ENCODE measurements around the gene CETN1. TPM values are rescaled to one million over a fixed set of nuclear protein-coding genes. Genes with fewer than 3 reads are reported as not detected.

The CETN1 gene
- not detected for total RNA-seq

DNA sequence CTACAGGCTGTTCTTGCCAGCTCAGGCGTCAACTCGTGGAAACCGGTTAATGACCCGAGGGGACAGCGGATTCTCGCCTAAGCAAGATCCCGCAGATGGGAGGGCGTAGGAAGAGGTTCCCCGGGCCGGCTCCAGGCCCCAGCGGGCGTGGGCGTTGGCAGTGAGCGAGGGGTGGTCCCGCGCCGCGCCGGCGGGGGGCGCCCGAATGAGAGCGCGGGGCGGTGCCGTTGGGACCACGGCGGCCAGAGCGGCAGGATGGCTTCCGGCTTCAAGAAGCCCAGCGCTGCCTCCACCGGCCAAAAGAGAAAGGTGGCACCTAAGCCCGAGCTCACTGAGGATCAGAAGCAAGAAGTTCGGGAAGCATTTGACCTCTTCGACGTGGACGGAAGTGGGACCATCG lies at the start of gene CETN1:
TSS of gene CETN1 (plus strand) at position 227 of the 400 bp plus-strand sequence. CDS start at position 256, 29 bp downstream.
- no peak for ATAC-seq
- DNase-seq, result no peak
- CTCF ChIA-PET, result no interaction called here
- Mint-ChIP-seq H3K4me1 (ENCODE audit: low read depth) (no peaks in the 10 kb centered on the region), H3K27me3 (ENCODE audit: low read depth) (no peaks in the 10 kb centered on the region), H3K36me3 (ENCODE audit: low read depth) (no peaks in the 10 kb centered on the region), H3K9me3 (ENCODE audit: insufficient read depth) (no peaks in the 10 kb centered on the region), H3K4me3 (no peak within 1 kb of the TSS), H3K27ac (no peak within 1 kb of the TSS)
- POLR2A ChIA-PET, result no interaction called here

DNA sequence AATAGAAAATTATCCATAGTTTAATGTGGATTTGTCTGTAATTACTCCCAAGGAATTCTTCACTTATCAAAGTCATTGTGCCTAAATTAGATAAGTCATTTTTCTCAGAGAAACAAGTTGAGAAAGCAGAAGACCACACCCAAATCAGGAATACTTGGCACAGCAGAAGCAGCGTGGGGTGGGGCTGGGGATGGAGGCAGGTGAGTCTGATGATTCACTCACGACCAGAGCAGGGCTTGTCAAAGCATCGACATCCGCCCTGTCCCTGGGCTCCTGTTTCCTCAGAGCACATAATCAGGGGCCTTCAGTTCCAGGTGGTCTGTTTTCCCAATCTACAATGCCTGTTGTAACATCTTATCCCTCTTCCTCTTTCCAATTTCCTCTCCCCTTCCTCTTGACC lies 48.2 kb upstream of the CETN1 start:
- H3K9me3 Mint-ChIP-seq (ENCODE audit: insufficient read depth), result no peaks in the 10 kb centered on the region
- CTCF ChIA-PET, result no interaction called here
- H3K4me1 Mint-ChIP-seq (ENCODE audit: low read depth), result no peaks in the 10 kb centered on the region
- no peaks in the 10 kb centered on the region for H3K27me3 Mint-ChIP-seq (ENCODE audit: low read depth)
- no peaks in the 10 kb centered on the region for H3K36me3 Mint-ChIP-seq (ENCODE audit: low read depth)
- no peak overlapping the region for H3K27ac Mint-ChIP-seq
- POLR2A ChIA-PET, result no interaction called here
- ATAC-seq (no peak), DNase-seq (no peak)
- no peak overlapping the region for H3K4me3 Mint-ChIP-seq

DNA sequence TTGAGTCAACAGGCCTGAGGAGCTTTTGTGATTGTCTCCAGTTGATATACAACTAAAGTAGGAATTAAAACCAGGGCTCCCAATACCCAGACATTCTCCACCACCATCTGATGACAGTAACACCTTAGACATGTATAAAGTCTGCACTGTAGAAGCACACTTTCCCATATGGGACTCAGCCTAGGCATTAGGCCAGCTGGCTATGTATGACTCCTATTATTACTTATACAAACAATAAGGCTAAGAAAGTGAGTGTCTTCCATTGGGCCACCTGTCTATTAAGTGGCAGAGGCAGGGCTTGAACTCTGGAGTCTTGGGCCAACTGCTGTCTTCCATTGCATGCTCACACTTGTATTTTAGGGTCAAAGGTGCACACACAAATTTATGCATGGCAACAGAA lies 47.5 kb upstream of the CETN1 start:
- no peak overlapping the region for H3K4me3 Mint-ChIP-seq

DNA sequence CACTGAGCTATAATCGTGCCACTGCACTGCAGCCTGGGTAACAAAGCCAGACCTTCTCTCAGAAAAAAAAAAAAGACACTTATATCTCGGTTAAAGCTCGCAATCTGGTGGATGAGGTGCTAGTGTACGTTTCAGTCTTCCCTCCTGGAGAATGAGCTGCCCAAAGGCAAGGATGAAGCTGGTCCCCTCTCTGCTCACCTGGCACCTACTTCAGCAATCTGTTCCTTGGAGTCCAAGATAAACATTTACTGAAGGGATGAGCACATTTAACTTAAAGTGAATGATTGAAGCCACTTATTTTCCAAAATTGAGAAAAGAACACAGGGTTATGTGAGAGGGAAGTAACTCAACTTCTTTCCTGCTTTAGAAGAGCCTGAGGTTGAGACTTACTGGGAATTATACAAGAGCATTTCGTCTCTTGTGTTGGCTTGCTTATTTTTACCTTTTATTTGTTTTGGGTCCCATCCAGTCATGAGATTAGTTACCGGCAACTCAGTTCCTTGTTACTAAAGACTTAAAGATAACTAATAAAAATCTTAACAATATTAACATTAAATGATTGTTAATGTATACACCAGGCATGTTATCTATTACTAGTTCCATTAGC lies 46.1 kb upstream of the CETN1 start:
- no peak for ATAC-seq

More for the DNA sequence above, 47.5 kb upstream of the CETN1 start:
- no peaks in the 10 kb centered on the region for H3K9me3 Mint-ChIP-seq (ENCODE audit: insufficient read depth)
- ChIA-PET POLR2A (no interaction called here), CTCF (no interaction called here)
- no peaks in the 10 kb centered on the region for H3K36me3 Mint-ChIP-seq (ENCODE audit: low read depth)
- ATAC-seq, result no peak
- H3K4me1 Mint-ChIP-seq (ENCODE audit: low read depth), result no peaks in the 10 kb centered on the region
- no peak overlapping the region for H3K27ac Mint-ChIP-seq
- DNase-seq, result no peak
- no peaks in the 10 kb centered on the region for H3K27me3 Mint-ChIP-seq (ENCODE audit: low read depth)

DNA sequence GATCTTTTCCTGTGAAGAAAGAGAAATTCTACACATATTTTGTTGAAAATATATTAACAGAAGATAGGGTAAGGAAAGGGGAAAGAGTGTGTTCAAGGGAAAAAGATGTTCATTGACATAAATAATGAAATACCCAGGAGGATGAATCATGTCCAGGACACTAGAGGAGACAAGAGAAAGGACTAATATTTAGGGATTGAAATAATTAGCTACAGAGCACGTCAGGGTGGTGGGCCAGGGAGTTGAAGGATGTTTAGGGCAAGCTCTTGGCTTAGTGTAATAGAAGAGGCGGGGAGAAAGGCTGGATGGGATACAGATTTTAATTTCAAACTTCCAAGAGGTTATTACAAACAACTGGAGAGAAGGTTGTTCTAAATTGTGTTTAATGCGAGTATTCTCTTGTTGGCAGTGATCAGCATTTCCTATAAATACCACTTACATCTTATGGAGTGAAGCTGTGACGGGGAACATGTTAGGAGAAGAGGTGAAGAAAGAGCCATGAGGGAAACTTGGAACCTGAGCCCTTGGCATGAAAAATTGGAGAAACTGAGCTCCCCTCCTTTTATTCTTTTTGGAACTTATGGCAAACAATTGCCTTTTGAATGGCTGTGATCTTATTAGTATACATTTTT lies 36.6 kb upstream of the CETN1 start:
- CTCF ChIA-PET, result no interaction called here
- POLR2A ChIA-PET, result no interaction called here
- no peaks in the 10 kb centered on the region for H3K9me3 Mint-ChIP-seq (ENCODE audit: insufficient read depth)
- H3K4me1 Mint-ChIP-seq (ENCODE audit: low read depth), result no peaks in the 10 kb centered on the region
- peaks cover 2% of the 10 kb centered on the region for H3K27me3 Mint-ChIP-seq (ENCODE audit: low read depth)
- no peak for DNase-seq
- H3K36me3 Mint-ChIP-seq (ENCODE audit: low read depth), result no peaks in the 10 kb centered on the region
- H3K4me3 Mint-ChIP-seq, result no peak overlapping the region
- ATAC-seq, result no peak
- H3K27ac Mint-ChIP-seq, result no peak overlapping the region

More for the DNA sequence above, 46.1 kb upstream of the CETN1 start:
- H3K4me3 Mint-ChIP-seq, result no peak overlapping the region
- H3K27me3 Mint-ChIP-seq (ENCODE audit: low read depth), result no peaks in the 10 kb centered on the region
- no peak for DNase-seq
- CTCF ChIA-PET, result no interaction called here
- H3K36me3 Mint-ChIP-seq (ENCODE audit: low read depth), result no peaks in the 10 kb centered on the region
- no peak overlapping the region for H3K27ac Mint-ChIP-seq
- no peaks in the 10 kb centered on the region for H3K4me1 Mint-ChIP-seq (ENCODE audit: low read depth)
- no peaks in the 10 kb centered on the region for H3K9me3 Mint-ChIP-seq (ENCODE audit: insufficient read depth)
- POLR2A ChIA-PET, result no interaction called here

DNA sequence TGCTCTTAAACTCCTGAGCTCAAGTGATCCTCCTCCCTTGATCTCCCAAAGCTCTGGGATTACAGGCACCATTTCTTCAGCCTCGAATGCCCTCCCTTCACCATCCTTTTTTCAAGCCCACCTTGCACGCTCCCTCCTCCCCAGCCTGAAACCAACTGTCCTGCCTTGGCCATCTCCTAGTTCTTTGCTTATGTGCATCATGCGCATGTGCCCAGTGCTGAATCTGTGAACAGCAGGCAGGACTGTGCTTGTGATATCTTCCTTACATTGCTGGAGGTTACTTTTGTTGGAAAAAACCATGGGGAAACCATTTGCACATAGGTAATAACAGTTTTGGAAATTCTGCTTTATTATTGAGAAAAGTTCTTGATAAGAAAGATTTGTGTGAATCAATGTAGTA lies 30.2 kb upstream of the CETN1 start:
- DNase-seq (no peak), ATAC-seq (no peak)
- no peak overlapping the region for H3K4me3 Mint-ChIP-seq
- no peaks in the 10 kb centered on the region for H3K9me3 Mint-ChIP-seq (ENCODE audit: insufficient read depth)
- no peak overlapping the region for H3K27ac Mint-ChIP-seq
- no peaks in the 10 kb centered on the region for H3K36me3 Mint-ChIP-seq (ENCODE audit: low read depth)
- H3K4me1 Mint-ChIP-seq (ENCODE audit: low read depth), result no peaks in the 10 kb centered on the region
- CTCF ChIA-PET, result no interaction called here
- POLR2A ChIA-PET, result no interaction called here
- H3K27me3 Mint-ChIP-seq (ENCODE audit: low read depth), result peaks cover 7% of the 10 kb centered on the region

DNA sequence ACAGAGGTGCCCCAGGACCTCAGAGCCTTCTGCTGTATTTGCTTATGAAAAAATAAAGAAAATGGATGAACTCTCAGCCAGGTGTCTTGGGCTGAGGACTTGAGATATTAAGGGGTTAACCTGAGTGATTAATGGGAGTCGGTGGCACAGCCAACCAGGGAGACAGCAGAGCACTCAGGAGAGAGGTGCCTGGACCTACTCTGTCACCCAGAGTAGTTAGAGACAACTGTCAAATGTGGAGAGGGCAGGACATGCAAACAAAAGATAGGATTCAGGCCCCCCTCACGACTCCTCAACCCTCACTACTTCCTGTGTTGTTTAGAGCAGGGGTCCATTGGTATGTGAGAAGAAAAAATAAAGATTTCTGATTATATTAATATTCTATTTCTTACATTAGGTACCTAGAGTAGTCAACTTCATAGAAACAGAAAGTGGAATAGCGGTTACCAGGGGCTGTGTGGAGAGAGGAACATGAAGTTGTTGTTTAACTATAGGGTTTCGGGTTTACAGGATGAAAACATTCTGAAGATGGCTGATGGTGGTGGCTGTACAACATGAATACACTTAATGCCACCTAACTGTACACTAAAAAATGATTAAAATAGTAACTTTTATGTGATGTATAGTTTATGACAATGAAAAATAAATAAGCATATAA lies 28.6 kb upstream of the CETN1 start:
- H3K9me3 Mint-ChIP-seq (ENCODE audit: insufficient read depth), result no peaks in the 10 kb centered on the region
- no peaks in the 10 kb centered on the region for H3K36me3 Mint-ChIP-seq (ENCODE audit: low read depth)
- DNase-seq (no peak), ATAC-seq (no peak)
- ChIA-PET POLR2A (interaction anchor here (0.5 kb wide), 1 partner anchor 13 kb away, joined by 3 read pairs; no protein-coding TSS in a partner anchor), CTCF (no interaction called here)
- peaks cover 7% of the 10 kb centered on the region for H3K27me3 Mint-ChIP-seq (ENCODE audit: low read depth)
- no peak overlapping the region for H3K27ac Mint-ChIP-seq
- no peaks in the 10 kb centered on the region for H3K4me1 Mint-ChIP-seq (ENCODE audit: low read depth)
- no peak overlapping the region for H3K4me3 Mint-ChIP-seq

DNA sequence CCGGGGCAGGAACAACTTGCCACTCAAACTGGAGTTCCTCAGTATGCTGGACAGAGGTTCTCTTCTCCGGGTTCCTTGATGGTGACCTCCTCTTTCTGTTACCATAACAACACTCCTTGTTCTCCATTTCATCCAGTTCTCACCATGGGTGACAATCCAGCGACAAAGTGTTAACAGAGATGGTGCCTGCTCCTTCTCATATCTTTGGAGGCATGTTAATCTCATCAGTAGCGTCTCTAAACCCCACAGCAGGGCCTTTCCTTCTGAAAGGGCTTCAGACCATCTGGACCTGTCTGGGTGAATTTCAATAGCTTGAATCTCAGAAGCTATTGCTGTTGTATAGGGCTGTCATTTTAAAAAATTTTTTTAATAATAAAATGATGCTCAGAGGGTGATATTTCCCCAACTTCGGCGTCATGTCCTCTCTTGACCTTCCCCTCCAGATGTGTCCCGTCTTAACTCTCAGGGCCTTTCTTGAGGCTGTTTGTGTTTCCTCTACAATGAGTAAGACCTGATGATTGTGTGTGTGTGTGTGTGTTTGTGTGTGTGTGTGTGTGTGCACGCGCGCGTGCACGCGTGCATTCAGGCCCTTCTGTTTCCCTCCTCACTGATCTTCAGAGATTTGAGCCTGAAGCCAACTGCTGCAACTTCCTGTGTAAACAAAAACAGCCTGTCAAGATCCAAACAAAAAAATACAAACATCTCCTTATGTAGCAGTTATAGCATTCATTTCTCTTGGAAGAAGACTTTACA lies 24.3 kb upstream of the CETN1 start:
- no peaks in the 10 kb centered on the region for H3K36me3 Mint-ChIP-seq (ENCODE audit: low read depth)
- no peak for DNase-seq
- no peak overlapping the region for H3K27ac Mint-ChIP-seq
- ATAC-seq, result no peak
- peaks cover 5% of the 10 kb centered on the region for H3K27me3 Mint-ChIP-seq (ENCODE audit: low read depth)
- no peaks in the 10 kb centered on the region for H3K9me3 Mint-ChIP-seq (ENCODE audit: insufficient read depth)
- ChIA-PET CTCF (no interaction called here), POLR2A (interaction anchor here (0.6 kb wide), 1 partner anchor 260 kb away, joined by 3 read pairs; no protein-coding TSS in a partner anchor)
- H3K4me1 Mint-ChIP-seq (ENCODE audit: low read depth), result no peaks in the 10 kb centered on the region
- H3K4me3 Mint-ChIP-seq, result no peak overlapping the region

DNA sequence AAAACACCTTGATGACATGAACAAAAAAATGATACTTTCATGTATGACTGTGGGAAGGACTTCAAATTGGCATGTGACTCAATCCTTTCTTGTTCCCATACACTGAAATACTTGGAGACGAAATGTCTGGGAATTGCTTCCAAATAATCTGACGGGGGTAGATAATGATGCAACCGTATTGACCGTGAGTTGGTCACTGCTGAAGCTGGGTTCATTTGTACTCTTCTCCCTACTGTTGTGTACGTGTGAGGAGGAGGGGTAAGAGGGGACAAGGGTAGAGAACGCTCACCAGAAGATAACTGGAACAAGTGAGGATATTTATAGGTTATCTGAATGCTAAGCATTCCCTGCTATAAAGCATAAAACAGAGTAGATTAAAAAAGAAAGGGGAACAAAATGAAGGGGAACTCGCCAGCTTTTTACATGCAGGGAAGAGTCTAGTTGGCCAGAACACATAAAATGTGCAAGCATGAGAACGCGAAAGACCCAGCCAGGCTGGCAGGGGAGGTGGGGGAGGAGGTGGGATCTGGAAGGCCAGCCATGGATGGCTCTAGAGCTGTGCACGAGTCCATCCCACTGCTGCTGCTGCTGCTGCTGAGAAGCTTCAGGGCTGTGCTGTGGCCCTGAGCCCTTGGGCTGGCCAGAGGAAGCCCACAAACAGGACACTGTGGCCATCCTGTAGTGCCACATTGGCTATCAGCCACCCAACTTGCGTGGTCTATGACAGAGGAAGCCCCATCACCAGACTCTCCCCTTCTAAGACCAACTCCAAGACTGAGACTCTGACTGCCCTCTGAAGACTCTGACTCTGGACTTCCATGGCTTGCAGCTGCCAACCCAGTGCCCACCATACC lies 15.2 kb upstream of the CETN1 start:
- ChIA-PET POLR2A (interaction anchor here (0.7 kb wide), 1 partner anchor 13 kb away, joined by 3 read pairs; no protein-coding TSS in a partner anchor), CTCF (no interaction called here)
- Mint-ChIP-seq H3K4me1 (ENCODE audit: low read depth) (no peaks in the 10 kb centered on the region), H3K36me3 (ENCODE audit: low read depth) (no peaks in the 10 kb centered on the region), H3K9me3 (ENCODE audit: insufficient read depth) (no peaks in the 10 kb centered on the region), H3K27me3 (ENCODE audit: low read depth) (no peaks in the 10 kb centered on the region), H3K27ac (no peak overlapping the region), H3K4me3 (no peak overlapping the region)
- no peak for DNase-seq
- ATAC-seq, result no peak

DNA sequence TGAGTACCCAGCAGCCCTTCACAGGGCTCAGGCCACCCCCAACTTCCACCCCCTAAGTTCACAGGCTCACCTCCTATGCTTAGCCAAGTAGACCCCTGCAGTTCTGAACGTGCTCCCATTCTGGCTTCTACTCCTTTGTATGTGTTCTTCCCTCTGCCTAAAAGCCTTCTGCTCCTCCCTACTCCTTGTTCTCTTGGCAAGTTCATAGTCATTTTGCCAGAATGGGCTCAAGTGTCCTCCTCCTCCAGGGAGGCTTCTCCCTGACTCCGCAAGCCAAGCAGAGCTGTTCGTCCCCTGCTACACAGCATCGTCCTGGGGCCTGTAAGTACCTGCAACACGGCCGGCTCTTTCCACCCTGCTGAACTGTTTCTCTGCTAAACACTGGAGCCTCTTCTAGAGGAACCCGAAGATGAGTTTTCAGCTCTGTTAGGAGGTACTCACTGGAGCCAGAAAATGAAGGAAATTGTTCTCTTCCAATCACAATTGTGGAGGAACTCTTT lies 14.6 kb upstream of the CETN1 start:
- H3K36me3 Mint-ChIP-seq (ENCODE audit: low read depth), result no peaks in the 10 kb centered on the region
- ChIA-PET CTCF (no interaction called here), POLR2A (no interaction called here)
- no peaks in the 10 kb centered on the region for H3K27me3 Mint-ChIP-seq (ENCODE audit: low read depth)
- DNase-seq (no peak), ATAC-seq (no peak)
- H3K9me3 Mint-ChIP-seq (ENCODE audit: insufficient read depth), result no peaks in the 10 kb centered on the region
- no peaks in the 10 kb centered on the region for H3K4me1 Mint-ChIP-seq (ENCODE audit: low read depth)
- no peak overlapping the region for H3K27ac Mint-ChIP-seq
- no peak overlapping the region for H3K4me3 Mint-ChIP-seq

DNA sequence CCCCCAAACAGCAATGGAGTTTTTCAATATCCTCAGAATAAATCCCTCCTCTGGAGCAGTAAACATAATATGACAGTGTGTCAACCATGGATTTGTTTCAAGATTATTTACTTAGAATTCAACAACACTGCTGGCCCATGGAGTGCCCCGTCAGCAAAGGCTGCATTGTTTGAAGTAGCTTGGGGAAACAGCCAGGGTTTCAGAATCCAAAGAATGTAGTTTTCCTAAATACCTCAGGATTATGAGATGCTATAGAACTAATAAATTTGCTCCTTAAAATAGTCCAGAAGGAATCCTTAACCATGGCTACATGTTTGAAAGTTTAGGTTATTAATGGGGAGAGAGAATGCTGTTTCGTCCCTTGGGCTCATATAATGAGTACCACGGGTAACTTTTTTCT lies 13.1 kb upstream of the CETN1 start:
- Mint-ChIP-seq H3K27me3 (ENCODE audit: low read depth) (no peaks in the 10 kb centered on the region), H3K36me3 (ENCODE audit: low read depth) (no peaks in the 10 kb centered on the region), H3K4me1 (ENCODE audit: low read depth) (no peaks in the 10 kb centered on the region), H3K27ac (no peak overlapping the region), H3K9me3 (ENCODE audit: insufficient read depth) (no peaks in the 10 kb centered on the region), H3K4me3 (no peak overlapping the region)
- ATAC-seq (no peak), DNase-seq (no peak)
- ChIA-PET CTCF (no interaction called here), POLR2A (no interaction called here)

Data from activated CD8-positive, alpha-beta T cell treated with anti-CD3 and anti-CD28 coated beads, Interleukin-2, amount 10 ng/mL, durations not matched to agents 7 days and 5 days (primary cell).